Neural cell (in vitro differentiated cells): Measurements from ENCODE around the gene FLYWCH2.
A peak's percentile ranks its signal among the peaks of the same experiment; 100 is the strongest.

Source experiments
- CTCF ChIP-seq: fragments of 450-650 bp; IDR thresholded peaks from 2 replicates; pipeline ENCODE4 v1.5.1; 2014; ENCODE audit warnings: antibody characterized with exemption, mild to moderate bottlenecking, moderate library complexity; ENCODE audit not compliant: poor library complexity, severe bottlenecking
- EZH2 ChIP-seq: fragments of 200-600, 300-800 bp; shearing (Covaris generic), sonication (generic); IDR thresholded peaks from 2 replicates; pipeline ENCODE4 v1.6.1; 2014; ENCODE audit warnings: antibody characterized with exemption, low read length, borderline replicate concordance, mild to moderate bottlenecking; ENCODE audit not compliant: insufficient read depth, poor library complexity, severe bottlenecking
- MXI1 ChIP-seq: fragments of 450-650 bp; conservative IDR thresholded peaks from 2 replicates; pipeline ENCODE4 v1.6.1; 2014; ENCODE audit warnings: antibody characterized with exemption, mild to moderate bottlenecking; ENCODE audit not compliant: poor library complexity, severe bottlenecking

- peak; percentile 79 for TF ChIP-seq CTCF
- no peak for TF ChIP-seq EZH2
- TF ChIP-seq MXI1: no peak
Measured at GRCh38 chr16:2838928-2839327, 44.1 kb upstream of the FLYWCH2 start.
